ENCODE measurements around the gene WWOX.
"Not testable (repeated sequence)": the region's sequence is repeated elsewhere in the genome, so short reads cannot be mapped to it uniquely, and the experiment has no call there.

WWOX gene

GRCh38 chr16:79018650-79019429, 919.4 kb downstream of the WWOX start:
- DNase-seq, result no peak

- DNase-seq, result no peak
These were observed 920.0 kb downstream of the WWOX start for GRCh38 chr16:79019431-79019830.

- no peak for DNase-seq
These were observed 922.7 kb downstream of the WWOX start for GRCh38 chr16:79021991-79022630.

GRCh38 chr16:79026117-79026516, 926.7 kb downstream of the WWOX start:
- DNase-seq, result no peak

- no peak for DNase-seq
These were observed 937.1 kb downstream of the WWOX start for GRCh38 chr16:79036541-79036940.

- DNase-seq, result no peak
These were observed 938.3 kb downstream of the WWOX start for GRCh38 chr16:79037521-79038373.

- DNase-seq, result no peak
These were observed 941.8 kb downstream of the WWOX start for GRCh38 chr16:79041206-79041605.

- DNase-seq, result no peak
These were observed 942.7 kb downstream of the WWOX start for GRCh38 chr16:79042141-79042540.

- DNase-seq, result no peak
These were observed 943.4 kb downstream of the WWOX start for GRCh38 chr16:79042886-79043285.

- DNase-seq, result no peak
These were observed 945.7 kb downstream of the WWOX start for GRCh38 chr16:79045191-79045590.

GRCh38 chr16:79047337-79047736, 947.9 kb downstream of the WWOX start:
- DNase-seq, result no peak

- DNase-seq, result no peak
These were observed 949.6 kb downstream of the WWOX start for GRCh38 chr16:79049040-79049439.

GRCh38 chr16:79050063-79050462, 950.6 kb downstream of the WWOX start:
- DNase-seq, result no peak

- DNase-seq, result no peak
These were observed 951.9 kb downstream of the WWOX start for GRCh38 chr16:79051313-79051712.

GRCh38 chr16:79052198-79052597, 952.7 kb downstream of the WWOX start:
- not testable (repeated sequence) for DNase-seq

GRCh38 chr16:79053577-79053976, 954.1 kb downstream of the WWOX start:
- DNase-seq, result no peak

GRCh38 chr16:79054211-79054984, 954.9 kb downstream of the WWOX start:
- DNase-seq, result no peak

- DNase-seq, result no peak
These were observed 956.0 kb downstream of the WWOX start for GRCh38 chr16:79055251-79055970.

- DNase-seq, result no peak
These were observed 961.7 kb downstream of the WWOX start for GRCh38 chr16:79061181-79061580.

GRCh38 chr16:79062336-79062735, 962.9 kb downstream of the WWOX start:
- no peak for DNase-seq

GRCh38 chr16:79062821-79063220, 963.4 kb downstream of the WWOX start:
- DNase-seq, result no peak
